Fibroblast of pulmonary artery (primary cell): ENCODE data around the gene ANKIB1.
"Not testable (repeated sequence)": the region's sequence is repeated elsewhere in the genome, so short reads cannot be mapped to it uniquely, and the experiment has no call there.

Source experiments
- DNase-seq: peaks from one replicate; pipeline ENCODE4 v3.0.0-alpha.2; 2010; ENCODE audit warnings: low read depth
- H3K4me3 ChIP-seq: replicated peaks from 2 replicates; pipeline ENCODE4 v1.5.1; 2011; ENCODE audit warnings: low read depth, mild to moderate bottlenecking, control low read depth, low read length, moderate library complexity
- TF ChIP-seq, protein P1 (sequence below): IDR thresholded peaks from 2 replicates; pipeline ENCODE4 v1.5.1; 2011; ENCODE audit warnings: mild to moderate bottlenecking, control low read depth, low read length, inconsistent platforms; ENCODE audit errors: missing control alignments

ANKIB1 gene

DNA sequence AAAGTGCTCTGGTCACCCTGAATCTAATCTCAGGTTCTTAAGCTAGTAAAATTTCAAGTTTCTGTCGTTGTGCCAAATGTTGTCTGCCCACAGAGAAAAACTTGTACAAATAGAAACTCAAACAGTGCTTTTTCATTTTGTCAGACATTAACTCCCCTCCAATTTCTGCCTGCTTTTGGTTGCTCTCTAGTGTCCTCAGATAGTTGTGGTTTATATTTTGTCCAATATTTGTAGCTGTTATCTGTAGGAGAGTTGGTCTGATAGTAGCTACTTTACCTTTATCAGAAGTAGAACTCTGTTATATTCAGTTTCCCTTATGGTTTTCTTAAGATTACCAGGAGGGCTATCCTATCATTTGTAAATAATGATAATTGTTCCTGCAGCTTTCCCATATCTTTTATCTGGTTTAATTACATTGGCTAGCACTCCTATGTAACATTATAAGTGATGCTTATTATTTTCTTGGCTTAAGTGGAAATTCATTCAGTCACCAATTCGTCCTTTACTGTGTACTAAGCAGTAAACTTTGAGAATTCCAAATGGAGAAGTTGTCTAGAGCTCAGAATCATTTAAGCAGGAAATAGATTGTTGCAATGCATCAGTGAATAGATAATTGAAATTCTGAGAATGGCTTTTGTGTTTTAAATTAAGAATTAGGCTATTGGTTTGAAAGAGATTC lies 91.0 kb downstream of the ANKIB1 start:
- TF ChIP-seq, protein P1, sequence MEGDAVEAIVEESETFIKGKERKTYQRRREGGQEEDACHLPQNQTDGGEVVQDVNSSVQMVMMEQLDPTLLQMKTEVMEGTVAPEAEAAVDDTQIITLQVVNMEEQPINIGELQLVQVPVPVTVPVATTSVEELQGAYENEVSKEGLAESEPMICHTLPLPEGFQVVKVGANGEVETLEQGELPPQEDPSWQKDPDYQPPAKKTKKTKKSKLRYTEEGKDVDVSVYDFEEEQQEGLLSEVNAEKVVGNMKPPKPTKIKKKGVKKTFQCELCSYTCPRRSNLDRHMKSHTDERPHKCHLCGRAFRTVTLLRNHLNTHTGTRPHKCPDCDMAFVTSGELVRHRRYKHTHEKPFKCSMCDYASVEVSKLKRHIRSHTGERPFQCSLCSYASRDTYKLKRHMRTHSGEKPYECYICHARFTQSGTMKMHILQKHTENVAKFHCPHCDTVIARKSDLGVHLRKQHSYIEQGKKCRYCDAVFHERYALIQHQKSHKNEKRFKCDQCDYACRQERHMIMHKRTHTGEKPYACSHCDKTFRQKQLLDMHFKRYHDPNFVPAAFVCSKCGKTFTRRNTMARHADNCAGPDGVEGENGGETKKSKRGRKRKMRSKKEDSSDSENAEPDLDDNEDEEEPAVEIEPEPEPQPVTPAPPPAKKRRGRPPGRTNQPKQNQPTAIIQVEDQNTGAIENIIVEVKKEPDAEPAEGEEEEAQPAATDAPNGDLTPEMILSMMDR, result no peak
- DNase-seq, result peak; percentile 9
- H3K4me3 ChIP-seq, result no peak overlapping the region

DNA sequence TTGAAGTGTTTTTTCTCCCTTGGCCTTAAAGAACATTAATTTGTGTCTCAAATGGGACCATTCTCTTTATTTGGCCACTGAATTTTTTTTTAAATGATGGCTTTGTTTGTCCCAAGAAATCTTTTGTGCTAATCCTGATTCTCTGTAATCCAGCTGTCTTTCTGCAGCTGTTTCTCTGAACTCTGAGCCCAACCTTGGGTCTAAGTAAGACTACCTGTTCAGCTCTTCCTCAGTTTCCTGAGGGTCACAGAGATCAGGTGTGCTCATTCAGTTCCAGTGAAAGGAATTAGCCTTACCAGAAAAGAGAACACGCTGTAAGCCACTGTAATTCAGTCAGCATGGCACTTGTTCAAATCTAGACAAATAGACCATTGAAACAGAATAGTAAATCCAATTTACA lies 94.2 kb downstream of the ANKIB1 start:
- DNase-seq, result no peak
- TF ChIP-seq, protein P1, result no peak
- H3K4me3 ChIP-seq, result no peak overlapping the region

DNA sequence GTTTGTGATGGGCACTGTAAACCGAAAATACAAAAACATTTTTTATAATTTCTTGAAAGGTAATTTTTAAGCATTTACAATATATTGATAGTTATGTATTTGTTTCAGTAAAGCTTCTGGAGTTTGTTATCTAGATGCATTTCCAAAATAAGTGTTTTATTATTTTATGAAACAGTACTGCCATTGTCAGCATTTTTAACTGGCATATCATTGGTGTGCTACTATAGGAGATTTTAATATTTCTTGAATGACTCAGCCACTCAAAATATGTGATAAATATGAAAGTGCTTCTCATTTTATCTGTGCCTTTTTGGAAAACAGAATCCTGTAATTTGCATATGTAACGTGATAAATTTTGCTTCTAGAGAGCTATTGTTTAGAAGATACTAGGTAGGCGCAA lies 97.9 kb downstream of the ANKIB1 start:
- H3K4me3 ChIP-seq, result no peak overlapping the region
- DNase-seq, result peak; percentile 3
- TF ChIP-seq, protein P1, result no peak

DNA sequence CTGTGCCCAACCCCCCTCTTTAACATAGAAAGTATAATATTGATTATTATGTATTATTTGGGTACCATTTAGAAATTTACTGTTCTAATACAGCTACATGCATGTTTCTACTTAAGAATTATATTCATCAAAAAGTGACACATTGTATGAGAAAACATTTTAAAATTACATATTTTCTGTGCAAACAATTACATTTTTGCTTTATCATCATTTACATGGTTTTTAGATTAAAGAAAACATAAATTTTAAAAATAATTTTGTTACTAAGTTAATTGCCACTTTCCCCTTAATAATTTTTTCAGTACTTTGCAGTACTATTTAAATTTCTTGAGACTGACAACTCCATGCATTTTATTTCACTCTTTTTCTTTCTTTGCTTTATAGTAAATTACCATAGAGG lies 106.2 kb downstream of the ANKIB1 start:
- TF ChIP-seq, protein P1, result no peak
- no peak overlapping the region for H3K4me3 ChIP-seq
- no peak for DNase-seq

DNA sequence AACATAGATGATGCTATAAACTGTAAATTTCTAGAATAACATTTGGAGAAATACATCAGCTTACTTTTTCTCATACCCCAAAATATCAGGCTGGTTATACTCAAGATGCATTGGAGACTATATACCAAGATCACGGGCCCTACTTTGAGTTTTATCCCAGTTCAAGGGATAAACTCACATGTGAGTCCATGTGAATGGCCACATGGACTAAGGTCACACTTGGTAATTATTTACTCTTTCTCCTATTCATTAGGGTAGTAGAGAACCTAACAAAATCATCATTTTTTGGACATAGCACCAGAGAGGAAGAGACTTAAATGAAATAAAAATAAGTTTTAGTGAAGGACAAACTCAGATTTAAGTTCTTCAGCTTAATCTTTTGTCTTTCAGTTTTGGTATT lies 108.4 kb downstream of the ANKIB1 start:
- H3K4me3 ChIP-seq, result no peak overlapping the region
- DNase-seq, result no peak
- TF ChIP-seq, protein P1, result no peak

DNA sequence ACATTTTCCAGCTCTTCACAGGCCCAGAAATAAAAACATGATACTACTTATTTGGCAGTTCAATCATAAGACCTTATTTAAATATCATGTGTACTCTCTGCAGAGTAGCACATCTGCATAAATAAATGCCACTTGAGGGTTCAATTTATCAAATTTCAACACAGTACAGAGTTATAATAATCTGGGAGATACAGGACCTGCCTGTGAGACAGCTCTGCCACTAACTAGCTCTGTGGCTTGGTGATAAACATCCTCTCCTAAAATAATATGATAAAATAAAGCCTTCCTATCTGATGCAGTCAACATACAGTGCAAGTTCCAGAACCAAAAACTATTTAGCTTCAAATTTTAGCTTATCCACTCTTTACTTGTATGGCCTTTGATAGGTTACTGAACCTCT lies 110.6 kb downstream of the ANKIB1 start:
- no peak for DNase-seq
- TF ChIP-seq, protein P1, result no peak
- no peak overlapping the region for H3K4me3 ChIP-seq

DNA sequence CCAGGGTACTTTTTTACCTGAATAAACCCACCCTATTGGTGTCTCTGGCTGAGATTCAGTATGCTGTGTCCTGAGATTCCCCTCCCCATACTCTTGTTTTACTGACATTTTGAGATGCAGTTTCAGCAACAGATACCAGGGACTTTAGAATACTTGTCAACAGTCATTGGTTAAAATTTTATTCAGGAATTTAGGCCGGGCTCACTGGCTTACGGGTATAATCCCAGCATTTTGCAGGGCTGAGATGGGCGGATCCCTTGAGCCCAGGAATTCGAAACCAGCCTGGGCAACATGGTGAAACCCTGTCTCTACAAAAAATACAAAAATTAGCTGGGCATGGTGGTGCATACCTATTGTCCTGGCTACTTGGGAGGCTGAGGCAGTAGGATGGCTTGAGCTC lies 111.5 kb downstream of the ANKIB1 start:
- TF ChIP-seq, protein P1, result no peak
- H3K4me3 ChIP-seq, result no peak overlapping the region
- DNase-seq, result no peak

DNA sequence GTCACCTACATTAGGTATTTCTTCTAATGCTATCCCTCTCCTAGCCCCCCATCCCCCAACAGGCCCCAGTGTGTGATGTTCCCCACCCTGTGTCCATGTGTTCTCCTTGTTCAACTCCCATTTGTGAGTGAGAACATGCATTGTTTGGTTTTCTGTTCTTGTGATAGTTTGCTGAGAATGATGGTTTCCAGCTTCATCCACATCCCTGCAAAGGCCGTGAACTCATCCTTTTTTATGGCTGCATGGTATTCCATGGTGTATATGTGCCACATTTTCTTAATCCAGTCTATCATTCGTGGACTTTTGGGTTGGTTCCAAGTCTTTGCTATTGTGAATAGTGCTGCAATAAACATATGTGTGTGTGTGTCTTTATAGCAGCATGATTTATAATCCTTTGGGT lies 113.4 kb downstream of the ANKIB1 start:
- DNase-seq, H3K4me3 ChIP-seq: not testable (repeated sequence)
